GM12865 (cell line): ENCODE measurements around the gene SPDYC.

Experiments
- DNase-seq: peaks from one replicate; pipeline ENCODE4 v3.0.0; 2010; ENCODE audit warnings: low read depth
- H3K4me3 ChIP-seq: 2 replicates; pipeline ENCODE4 v1.5.1; 2011; ENCODE audit warnings: mild to moderate bottlenecking, low read depth, low read length, control low read depth
- TF ChIP-seq, protein P1 (sequence below): IDR thresholded peaks from 2 replicates; pipeline ENCODE4 v1.5.1; 2011; ENCODE audit warnings: low read length, control low read depth, low read depth, inconsistent platforms; ENCODE audit not compliant: insufficient read depth; ENCODE audit errors: missing control alignments

Gene SPDYC

DNA sequence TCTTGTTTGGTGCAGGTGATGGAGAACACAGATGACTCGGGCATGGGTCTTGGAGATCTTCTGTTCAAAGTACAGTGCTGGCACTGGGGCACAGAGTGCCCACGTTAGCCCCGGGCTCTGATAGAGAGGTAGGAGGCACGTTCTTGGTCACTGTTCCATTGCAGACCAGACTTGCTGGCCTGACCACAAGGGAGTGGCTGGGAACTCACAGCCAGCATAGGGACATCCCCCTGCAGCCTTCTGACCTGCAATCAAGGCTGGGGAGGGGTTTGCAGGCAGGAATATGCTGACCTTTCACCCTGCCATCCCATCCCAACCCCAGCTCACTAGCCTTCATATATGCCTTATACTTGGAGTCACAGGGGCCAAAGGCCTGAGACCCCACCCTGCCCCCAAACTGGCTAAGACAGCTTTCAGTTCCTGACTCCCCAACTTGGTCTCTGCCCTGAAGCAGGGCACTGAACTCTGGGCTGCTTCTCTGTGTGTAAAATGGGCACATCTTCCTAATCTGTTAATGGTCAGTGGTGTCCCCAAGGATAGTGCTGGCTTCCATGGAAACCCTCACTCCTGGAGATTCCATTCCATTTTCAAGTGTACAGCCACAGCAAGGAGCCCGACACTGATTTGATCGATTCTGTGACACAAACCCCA is 43.3 kb upstream of the SPDYC start:
- H3K4me3 ChIP-seq, result no peak overlapping the region

DNA sequence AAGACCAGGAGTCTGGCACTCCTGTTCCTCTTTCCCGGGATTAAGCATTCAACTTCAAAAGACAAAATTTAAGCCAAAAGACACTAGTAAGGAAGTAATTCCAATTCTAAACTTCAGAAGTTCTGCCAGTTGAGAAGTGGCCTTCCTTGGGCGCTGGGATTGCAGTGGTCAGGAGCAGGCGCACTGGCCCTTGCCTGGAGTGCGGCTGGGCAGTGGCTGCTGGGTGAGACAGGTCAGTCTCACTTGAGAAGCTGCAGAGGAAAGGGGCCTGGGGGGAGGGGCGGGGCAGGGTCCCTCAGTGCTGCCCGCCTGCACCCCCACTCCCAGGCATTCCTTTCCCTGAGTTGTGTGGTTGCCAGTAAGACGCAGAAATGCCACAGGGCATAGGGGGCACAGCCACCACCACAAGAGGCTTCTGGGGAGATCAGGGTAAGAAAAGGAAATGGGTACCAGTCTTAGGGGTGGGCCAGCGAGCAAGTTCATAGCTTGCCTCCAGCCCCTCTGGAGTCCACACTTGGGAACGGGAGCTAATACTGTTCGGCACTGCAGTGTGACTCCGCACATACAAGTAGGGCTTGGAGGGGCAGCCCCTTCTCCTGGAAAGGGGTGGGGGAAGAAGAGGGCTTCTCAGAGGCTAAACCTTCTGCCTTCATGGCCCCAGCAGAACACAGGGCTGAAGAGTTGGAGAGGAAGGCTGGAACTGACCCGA is 42.4 kb upstream of the SPDYC start:
- TF ChIP-seq, protein P1, sequence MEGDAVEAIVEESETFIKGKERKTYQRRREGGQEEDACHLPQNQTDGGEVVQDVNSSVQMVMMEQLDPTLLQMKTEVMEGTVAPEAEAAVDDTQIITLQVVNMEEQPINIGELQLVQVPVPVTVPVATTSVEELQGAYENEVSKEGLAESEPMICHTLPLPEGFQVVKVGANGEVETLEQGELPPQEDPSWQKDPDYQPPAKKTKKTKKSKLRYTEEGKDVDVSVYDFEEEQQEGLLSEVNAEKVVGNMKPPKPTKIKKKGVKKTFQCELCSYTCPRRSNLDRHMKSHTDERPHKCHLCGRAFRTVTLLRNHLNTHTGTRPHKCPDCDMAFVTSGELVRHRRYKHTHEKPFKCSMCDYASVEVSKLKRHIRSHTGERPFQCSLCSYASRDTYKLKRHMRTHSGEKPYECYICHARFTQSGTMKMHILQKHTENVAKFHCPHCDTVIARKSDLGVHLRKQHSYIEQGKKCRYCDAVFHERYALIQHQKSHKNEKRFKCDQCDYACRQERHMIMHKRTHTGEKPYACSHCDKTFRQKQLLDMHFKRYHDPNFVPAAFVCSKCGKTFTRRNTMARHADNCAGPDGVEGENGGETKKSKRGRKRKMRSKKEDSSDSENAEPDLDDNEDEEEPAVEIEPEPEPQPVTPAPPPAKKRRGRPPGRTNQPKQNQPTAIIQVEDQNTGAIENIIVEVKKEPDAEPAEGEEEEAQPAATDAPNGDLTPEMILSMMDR, result no peak
- no peak for DNase-seq
- no peak overlapping the region for H3K4me3 ChIP-seq

More for the DNA sequence above, 43.3 kb upstream of the SPDYC start:
- DNase-seq, result no peak
- TF ChIP-seq, protein P1, result no peak

DNA sequence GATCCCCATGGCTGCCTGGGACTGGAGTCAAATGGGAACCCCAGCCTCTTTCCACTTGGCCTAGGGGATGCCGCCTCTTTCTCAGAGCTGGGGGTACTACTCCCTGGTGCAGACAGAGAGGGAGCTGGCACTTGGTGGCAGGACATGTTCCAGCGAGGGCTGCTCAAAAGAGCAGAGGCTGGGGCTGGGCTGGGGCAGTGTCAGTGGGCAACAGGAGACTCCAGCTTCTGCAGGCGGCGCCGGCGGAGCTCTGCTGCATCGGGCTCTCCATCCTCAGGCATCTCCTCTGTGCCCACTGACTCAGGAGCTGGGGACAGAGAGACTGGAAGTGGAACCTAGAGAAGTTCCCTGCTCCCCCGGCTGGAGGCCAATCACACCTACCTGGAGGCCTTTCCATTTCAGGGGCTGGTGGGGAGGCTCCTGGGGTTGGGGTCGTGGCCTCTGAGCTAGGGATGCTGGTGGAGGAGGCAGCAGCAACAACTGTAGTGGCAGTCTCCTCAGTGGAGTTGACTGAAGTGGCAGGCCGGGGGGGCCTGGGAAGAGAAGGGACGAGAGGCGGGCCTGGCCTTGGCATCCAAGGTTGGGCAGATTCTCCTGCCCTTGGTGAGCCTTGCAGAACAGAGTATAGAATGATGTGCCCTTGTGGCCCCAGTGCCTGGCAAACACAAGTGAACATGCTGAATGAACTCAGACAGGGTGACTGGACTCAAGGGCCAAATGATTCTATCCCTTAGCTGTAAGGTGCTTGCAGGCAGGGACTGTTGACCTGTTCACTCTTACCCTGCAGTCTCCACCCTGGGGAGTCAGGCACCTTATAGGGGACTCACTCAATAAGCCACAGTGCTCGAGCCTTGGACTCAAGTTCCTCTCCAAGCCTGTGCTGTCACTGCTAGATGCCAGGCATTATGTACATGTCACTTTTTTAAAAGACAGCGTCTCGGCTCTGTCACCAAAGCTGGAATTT is 41.6 kb upstream of the SPDYC start:
- H3K4me3 ChIP-seq, result no peak overlapping the region
- TF ChIP-seq, protein P1, result no peak
- DNase-seq, result no peak

DNA sequence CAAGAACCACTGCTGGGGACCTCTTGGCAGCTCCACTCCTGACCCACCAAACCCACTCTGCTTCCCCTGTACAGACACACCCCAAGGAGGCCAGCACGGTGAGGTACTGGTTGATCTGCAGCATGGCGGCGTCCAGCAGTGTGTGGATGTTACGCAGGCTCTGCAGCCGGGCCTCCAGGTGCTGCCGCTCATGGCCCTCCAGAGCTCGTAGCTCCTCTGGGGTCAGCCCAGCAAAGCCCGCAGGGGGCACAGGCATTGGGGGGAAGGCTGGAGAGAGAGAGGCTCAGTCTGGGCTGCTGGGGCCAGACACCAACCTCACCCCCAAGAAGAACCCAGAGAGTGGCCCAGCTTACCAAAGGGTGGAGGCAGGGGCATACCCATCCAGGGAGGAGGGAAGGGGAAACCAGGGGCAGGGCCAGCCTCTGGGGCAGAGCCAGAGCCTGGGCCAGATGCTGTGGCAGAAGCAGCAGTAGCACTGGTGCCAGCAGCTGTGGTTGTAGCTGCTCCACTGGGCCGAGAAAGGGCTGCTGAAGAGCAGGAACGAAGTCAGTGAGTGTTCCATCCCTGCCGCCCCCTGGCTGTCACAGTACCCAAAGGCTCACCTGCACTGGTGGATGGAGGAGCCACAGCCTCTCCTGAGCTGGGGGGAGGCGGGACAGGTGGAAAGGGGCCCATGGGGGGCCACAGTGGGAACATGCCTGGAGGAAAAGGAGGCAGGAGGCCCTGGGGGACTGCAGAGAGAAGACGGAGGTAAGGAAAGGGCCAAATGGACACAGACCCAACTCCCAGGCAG is 40.2 kb upstream of the SPDYC start:
- TF ChIP-seq, protein P1, result no peak
- H3K4me3 ChIP-seq, result no peak overlapping the region
- no peak for DNase-seq

DNA sequence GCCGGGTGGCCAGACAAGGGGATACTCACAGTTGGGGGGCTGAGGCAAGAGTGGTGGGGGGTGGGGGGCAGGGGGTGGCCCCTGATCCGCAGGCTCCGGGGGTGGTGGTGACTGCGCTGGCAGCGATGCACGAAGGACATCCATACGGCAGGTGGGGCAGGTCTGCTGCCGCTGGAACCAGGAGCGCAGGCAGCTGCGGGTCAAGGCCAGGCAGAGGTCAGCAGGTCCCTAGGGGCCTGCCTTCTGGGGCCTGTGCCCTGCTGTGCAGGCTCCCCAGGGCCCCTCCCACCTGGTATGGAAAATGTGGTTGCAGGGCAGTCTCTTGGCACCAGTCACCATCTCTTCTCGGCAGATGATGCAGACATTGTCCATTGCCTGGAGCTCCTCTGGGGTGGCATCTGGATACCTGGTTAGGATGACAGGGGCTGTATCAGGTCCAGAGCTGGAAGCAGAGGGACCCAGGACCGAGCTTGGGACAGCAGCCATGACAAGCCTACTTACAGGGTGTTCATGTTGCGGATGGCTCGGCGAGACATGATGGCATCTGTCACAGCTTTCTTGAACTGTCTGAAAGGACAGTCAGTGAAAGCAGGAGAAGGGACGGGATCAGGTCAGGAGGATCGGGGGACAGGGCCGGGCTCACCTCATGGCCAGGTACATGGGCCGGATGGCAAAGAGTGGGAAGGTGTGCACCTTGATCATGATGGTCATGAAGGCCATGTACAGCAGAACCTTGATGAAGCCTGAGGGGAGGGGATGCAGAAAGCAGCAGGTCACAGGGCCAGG is 39.2 kb upstream of the SPDYC start:
- no peak for DNase-seq
- H3K4me3 ChIP-seq, result no peak overlapping the region
- TF ChIP-seq, protein P1, result no peak
